Measurements from ENCODE around the gene NTM.

DNA sequence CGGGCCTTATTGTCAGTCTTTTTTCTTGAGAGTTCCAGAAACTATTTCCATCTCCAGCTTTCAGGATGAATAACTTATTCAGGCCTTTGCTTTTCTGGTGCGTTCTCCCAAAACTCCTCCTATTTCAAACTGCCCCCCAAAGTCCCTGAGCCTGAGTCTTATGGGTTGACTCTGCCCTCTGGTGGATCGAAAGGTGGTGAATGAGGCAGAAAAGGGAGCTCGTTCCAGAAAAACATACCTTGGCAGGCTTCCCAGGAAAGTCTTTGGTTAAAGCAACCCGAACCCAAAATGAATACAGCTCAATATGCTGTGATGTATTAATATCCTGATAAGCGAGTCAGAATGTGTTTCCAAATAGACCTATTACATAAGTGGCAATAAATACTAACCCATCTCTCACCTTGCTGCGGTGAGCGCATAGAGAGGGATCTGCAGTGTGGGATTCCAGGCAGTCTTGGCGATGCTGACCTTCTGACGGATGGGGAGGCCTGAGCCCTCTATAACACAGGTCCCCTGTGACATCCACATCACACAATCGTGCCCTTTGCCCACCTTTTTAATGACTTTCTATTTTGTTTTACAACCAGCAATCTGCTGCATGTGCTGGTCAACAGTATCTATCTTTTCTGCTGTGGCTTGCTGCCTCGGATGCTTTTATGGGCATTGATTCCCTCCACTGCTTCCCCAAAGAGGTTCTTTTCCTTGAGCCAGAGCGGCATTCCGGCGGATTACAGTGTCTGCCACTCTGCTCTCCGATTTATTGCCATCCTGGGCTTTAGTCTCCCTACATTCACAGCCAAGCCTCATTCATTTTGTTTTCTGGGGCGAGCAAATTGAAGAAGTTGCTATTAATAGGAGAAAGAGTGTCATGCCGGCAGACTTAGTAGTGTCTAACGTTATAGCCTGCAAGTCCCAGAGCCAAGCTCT lies 756.8 kb downstream of the NTM start:
- TF ChIP-seq, protein P1, sequence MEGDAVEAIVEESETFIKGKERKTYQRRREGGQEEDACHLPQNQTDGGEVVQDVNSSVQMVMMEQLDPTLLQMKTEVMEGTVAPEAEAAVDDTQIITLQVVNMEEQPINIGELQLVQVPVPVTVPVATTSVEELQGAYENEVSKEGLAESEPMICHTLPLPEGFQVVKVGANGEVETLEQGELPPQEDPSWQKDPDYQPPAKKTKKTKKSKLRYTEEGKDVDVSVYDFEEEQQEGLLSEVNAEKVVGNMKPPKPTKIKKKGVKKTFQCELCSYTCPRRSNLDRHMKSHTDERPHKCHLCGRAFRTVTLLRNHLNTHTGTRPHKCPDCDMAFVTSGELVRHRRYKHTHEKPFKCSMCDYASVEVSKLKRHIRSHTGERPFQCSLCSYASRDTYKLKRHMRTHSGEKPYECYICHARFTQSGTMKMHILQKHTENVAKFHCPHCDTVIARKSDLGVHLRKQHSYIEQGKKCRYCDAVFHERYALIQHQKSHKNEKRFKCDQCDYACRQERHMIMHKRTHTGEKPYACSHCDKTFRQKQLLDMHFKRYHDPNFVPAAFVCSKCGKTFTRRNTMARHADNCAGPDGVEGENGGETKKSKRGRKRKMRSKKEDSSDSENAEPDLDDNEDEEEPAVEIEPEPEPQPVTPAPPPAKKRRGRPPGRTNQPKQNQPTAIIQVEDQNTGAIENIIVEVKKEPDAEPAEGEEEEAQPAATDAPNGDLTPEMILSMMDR (IDR thresholded peaks at IDR 0.05; ENCODE audit: low read depth, low read length, poor library complexity, severe bottlenecking): peak; percentile 16
- no peak for TF ChIP-seq EZH2phosphoT487 (IDR thresholded peaks at IDR 0.05; ENCODE audit: borderline replicate concordance, low read length)
